Mucosa of stomach (tissue), 1 donor: ENCODE measurements around the gene P4HA2.

ENCODE experiments used
- H3K27me3 ChIP-seq: one replicate; pipeline ENCODE4 v1.7.0; 2013; ENCODE audit warnings: mild to moderate bottlenecking, low read length; ENCODE audit not compliant: control insufficient read depth, insufficient read depth
- H3K36me3 ChIP-seq: one replicate; pipeline ENCODE4 v1.7.0; 2013; ENCODE audit warnings: low read length; ENCODE audit not compliant: control insufficient read depth, insufficient read depth
- H3K4me1 ChIP-seq: one replicate; pipeline ENCODE4 v1.7.0; 2013; ENCODE audit warnings: mild to moderate bottlenecking, low read length; ENCODE audit not compliant: control insufficient read depth, insufficient read depth
- H3K4me3 ChIP-seq: one replicate; pipeline ENCODE4 v1.7.0; 2013; ENCODE audit warnings: low read length
- H3K9ac ChIP-seq: one replicate; pipeline ENCODE4 v1.7.0; 2013; ENCODE audit warnings: mild to moderate bottlenecking, low read length, moderate library complexity
- H3K9me3 ChIP-seq: one replicate; pipeline ENCODE4 v1.7.0; 2013; ENCODE audit warnings: mild to moderate bottlenecking, low read length, moderate library complexity; ENCODE audit not compliant: control insufficient read depth
- donor health status: Pancreatic carcinoma.

The P4HA2 gene

DNA sequence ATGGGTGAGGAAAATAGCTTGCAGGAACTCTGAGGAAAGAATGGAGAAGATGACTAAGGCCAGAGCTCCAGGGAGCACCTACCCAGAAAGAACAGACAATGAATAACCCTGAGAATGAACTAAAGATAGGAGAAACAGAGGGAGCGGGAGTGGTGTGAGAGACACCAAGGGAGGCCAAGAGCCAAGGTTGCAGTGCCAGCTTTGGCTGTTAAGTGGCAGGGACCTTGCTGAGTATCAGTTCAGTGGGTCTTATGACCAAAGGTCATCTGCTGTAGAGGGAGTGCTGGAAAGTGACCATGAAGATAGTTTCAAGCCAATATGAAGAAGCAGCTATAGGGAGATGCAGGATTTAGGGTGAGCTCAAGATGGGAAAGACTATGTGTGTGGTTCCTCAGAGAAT is 16.7 kb downstream of the P4HA2 start:
- Histone ChIP-seq H3K36me3 (peaks cover 15% of the 10 kb centered on the region), H3K4me1 (peaks cover 12% of the 10 kb centered on the region), H3K9me3 (no peaks in the 10 kb centered on the region), H3K27me3 (no peaks in the 10 kb centered on the region), H3K9ac (no peak overlapping the region), H3K4me3 (no peak overlapping the region)

GRCh38 chr5:132209901-132210545 is 17.6 kb downstream of the P4HA2 start:
- Histone ChIP-seq H3K9me3 (no peaks in the 10 kb centered on the region), H3K4me1 (peaks cover 6% of the 10 kb centered on the region), H3K36me3 (peaks cover 19% of the 10 kb centered on the region), H3K27me3 (no peaks in the 10 kb centered on the region), H3K4me3 (no peak overlapping the region), H3K9ac (no peak overlapping the region)

GRCh38 chr5:132209131-132209530 is 18.5 kb downstream of the P4HA2 start:
- Histone ChIP-seq H3K4me3 (no peak overlapping the region), H3K9ac (no peak overlapping the region), H3K27me3 (no peaks in the 10 kb centered on the region), H3K36me3 (peaks cover 22% of the 10 kb centered on the region), H3K9me3 (no peaks in the 10 kb centered on the region), H3K4me1 (no peaks in the 10 kb centered on the region)

GRCh38 chr5:132207778-132208177 is 19.9 kb downstream of the P4HA2 start:
- Histone ChIP-seq H3K36me3 (peaks cover 14% of the 10 kb centered on the region), H3K4me1 (no peaks in the 10 kb centered on the region), H3K9me3 (no peaks in the 10 kb centered on the region)

DNA sequence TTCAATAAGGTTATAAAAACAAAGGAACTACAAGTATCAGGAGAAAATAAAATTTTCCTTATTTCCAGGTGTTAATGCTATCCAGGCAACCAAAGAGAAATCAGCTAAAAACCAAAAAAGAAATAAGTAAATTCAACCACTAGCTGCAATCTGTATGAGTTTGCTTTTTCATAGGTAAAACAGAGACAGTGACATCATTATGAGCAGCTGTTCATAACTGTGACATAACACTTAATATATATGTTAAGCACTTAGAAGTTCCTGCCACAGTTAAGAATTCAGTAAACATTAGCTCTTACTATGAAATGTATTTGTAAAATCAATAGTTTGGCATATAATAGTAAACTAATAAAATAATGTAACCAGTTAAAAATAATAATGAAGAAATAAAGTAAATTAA is 20.9 kb downstream of the P4HA2 start:
- Histone ChIP-seq H3K9me3 (no peaks in the 10 kb centered on the region), H3K9ac (no peak overlapping the region), H3K4me3 (no peak overlapping the region), H3K27me3 (no peaks in the 10 kb centered on the region), H3K36me3 (peaks cover 9% of the 10 kb centered on the region), H3K4me1 (no peaks in the 10 kb centered on the region)

More at GRCh38 chr5:132207778-132208177, 19.9 kb downstream of the P4HA2 start:
- Histone ChIP-seq H3K4me3 (no peak overlapping the region), H3K27me3 (no peaks in the 10 kb centered on the region), H3K9ac (no peak overlapping the region)

DNA sequence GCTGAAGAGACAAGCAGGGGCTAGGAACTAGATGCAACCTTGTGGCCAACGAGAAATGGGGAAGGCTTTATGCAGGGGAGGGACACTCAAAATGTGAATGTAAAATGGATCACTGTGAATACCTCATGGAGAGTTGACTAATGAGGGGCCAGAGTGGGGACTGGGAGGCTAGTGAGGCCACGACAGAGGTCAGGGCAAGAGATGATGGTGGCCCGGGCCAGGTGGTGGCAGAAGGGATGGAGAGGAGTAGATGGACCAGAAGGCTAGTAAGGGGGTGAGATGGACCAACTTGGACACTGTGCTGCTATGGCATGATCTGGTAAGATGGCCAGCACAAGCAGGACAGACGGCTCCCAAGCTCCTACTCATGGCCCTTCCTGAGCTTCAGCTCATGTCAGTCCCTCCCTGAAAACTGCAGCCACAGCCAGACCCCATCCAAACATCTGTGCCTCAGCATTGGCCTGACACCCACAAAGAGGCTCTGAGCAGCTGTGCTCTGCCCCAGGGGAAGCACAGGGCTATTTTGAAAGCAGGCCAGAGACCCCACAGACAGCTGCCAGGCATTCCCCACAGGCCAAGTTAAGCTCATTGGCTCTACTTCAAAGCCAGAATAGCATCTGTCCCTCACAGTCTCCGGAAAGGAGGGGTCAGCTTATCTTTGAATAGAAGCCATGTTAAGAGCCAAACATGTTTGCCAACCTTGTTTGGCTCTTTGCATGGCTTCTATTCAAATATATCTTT is 22.1 kb downstream of the P4HA2 start:
- no peaks in the 10 kb centered on the region for H3K9me3 ChIP-seq
- no peak overlapping the region for H3K4me3 ChIP-seq
- no peaks in the 10 kb centered on the region for H3K27me3 ChIP-seq
- no peaks in the 10 kb centered on the region for H3K4me1 ChIP-seq
- H3K36me3 ChIP-seq: peaks cover 12% of the 10 kb centered on the region
- H3K9ac ChIP-seq: no peak overlapping the region

DNA sequence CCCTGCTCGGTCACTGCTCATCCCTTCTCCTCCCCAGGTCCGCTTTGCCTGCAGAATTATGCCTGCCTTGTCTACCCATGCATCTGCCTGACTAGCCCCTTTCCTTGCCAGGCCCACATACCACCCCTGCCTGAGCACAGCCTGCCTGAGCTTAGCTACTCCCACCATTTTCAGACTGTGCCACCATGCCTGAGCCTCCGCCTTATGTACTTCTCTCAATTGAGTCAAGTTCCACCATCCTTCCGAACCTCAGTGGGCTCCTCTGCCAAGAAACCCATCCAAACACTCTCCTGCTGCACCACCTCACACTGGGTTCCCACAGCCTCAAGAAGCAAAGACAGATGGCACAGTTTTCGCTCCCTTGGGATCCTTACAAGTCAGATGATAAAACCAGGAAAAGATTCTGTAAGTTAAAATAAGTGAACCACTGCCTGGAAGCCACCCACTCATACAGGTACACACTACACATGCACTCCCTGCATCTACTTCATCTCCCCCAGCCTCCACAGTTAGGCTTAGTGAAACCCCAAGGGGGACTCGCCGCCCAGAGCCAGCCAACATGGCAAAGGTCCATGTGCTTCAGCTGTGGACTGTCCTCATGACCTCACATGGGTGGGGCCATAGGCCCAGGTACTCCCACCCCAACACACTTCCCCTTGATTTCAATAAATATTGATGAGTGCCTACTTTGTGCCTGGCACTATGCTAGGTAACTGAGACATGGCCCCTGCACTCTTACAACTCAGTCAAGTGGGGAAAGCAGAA is 23.1 kb downstream of the P4HA2 start:
- no peak overlapping the region for H3K9ac ChIP-seq
- H3K4me3 ChIP-seq: no peak overlapping the region
- peaks cover 12% of the 10 kb centered on the region for H3K36me3 ChIP-seq
- no peaks in the 10 kb centered on the region for H3K27me3 ChIP-seq
- H3K9me3 ChIP-seq: no peaks in the 10 kb centered on the region
- H3K4me1 ChIP-seq: no peaks in the 10 kb centered on the region

GRCh38 chr5:132203916-132204315 is 23.7 kb downstream of the P4HA2 start:
- no peaks in the 10 kb centered on the region for H3K9me3 ChIP-seq
- H3K9ac ChIP-seq: no peak overlapping the region
- no peaks in the 10 kb centered on the region for H3K27me3 ChIP-seq
- H3K4me1 ChIP-seq: no peaks in the 10 kb centered on the region
- peaks cover 12% of the 10 kb centered on the region for H3K36me3 ChIP-seq
- no peak overlapping the region for H3K4me3 ChIP-seq

DNA sequence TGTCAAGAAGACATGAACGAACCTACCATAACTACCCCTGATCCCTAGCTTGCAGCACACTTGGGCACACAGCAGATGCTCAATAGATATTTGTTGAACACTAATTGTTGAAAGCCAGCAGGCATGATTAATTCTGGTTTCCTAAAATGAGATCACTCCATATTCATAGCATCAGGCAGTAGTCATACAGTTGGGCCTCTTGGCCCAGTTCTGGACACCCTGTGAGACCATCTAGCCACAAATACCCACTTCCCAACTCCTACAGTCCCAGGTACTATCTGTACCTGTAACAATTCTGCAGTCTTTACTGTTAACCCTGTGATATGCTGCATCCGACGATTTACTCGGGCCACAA is 24.2 kb downstream of the P4HA2 start:
- H3K4me3 ChIP-seq: no peak overlapping the region
- no peaks in the 10 kb centered on the region for H3K27me3 ChIP-seq
- no peak overlapping the region for H3K9ac ChIP-seq
- no peaks in the 10 kb centered on the region for H3K4me1 ChIP-seq
- no peaks in the 10 kb centered on the region for H3K9me3 ChIP-seq
- H3K36me3 ChIP-seq: peaks cover 12% of the 10 kb centered on the region

GRCh38 chr5:132202711-132203463 is 24.8 kb downstream of the P4HA2 start:
- Histone ChIP-seq H3K4me1 (no peaks in the 10 kb centered on the region), H3K36me3 (peaks cover 12% of the 10 kb centered on the region), H3K27me3 (no peaks in the 10 kb centered on the region), H3K9ac (no peak overlapping the region), H3K9me3 (no peaks in the 10 kb centered on the region), H3K4me3 (no peak overlapping the region)

- Histone ChIP-seq H3K9me3 (no peaks in the 10 kb centered on the region), H3K4me3 (no peak overlapping the region), H3K4me1 (no peaks in the 10 kb centered on the region), H3K36me3 (peaks cover 5% of the 10 kb centered on the region), H3K9ac (no peak overlapping the region), H3K27me3 (no peaks in the 10 kb centered on the region)
Measured at GRCh38 chr5:132199116-132199680, 28.5 kb downstream of the P4HA2 start.
